Body of pancreas (tissue), 4 donors: ENCODE measurements around the gene GSDMA. TPM values are rescaled to one million over a fixed set of nuclear protein-coding genes. Genes with fewer than 3 reads are reported as not detected.

Experiments
- ATAC-seq: fragments of 150-250 bp; one replicate; pipeline ENCODE4 v1.9.1; 2016
- DNase-seq, 4 donors: peaks; one replicate each; pipeline ENCODE4 v3.0.0-alpha.2; 2019
- H3K27ac ChIP-seq, 4 donors: fragments of 200-600 bp; sonication (generic); 1 replicate in 3 of 4; 2 replicates in 1 of 4; pipeline versions ENCODE4 v1.5.1 to v1.6.1; 2016 to 2019; ENCODE audit warnings: mild to moderate bottlenecking in 1 of 4, mixed read lengths in 1 of 4, moderate library complexity in 1 of 4
- H3K27me3 ChIP-seq, 2 donors: fragments of 200-600 bp; sonication (generic); one replicate each; pipeline ENCODE4 v1.6.0; 2016; ENCODE audit warnings: mild to moderate bottlenecking in 1 of 2
- H3K36me3 ChIP-seq, 2 donors: fragments of 200-600 bp; sonication (generic); replicated peaks in 1 of 2; 2 replicates each; pipeline ENCODE4 v1.5.1; 2016; ENCODE audit warnings: low read depth in 2 of 2; ENCODE audit not compliant: insufficient read depth in 1 of 2
- H3K4me1 ChIP-seq: fragments of 200-600 bp; sonication (generic); one replicate; pipeline ENCODE4 v1.6.0; 2016
- H3K4me3 ChIP-seq, 2 donors: fragments of 200-600 bp; sonication (generic); 1 replicate in 1 of 2; 2 replicates in 1 of 2; pipeline ENCODE4 v1.5.1; 2016 to 2019
- H3K9me3 ChIP-seq, 3 donors: fragments of 200-600 bp; sonication (generic); 1 replicate in 2 of 3; 2 replicates in 1 of 3; pipeline ENCODE4 v1.5.1; 2016
- POLR2A ChIP-seq, 3 donors: fragments of 450-650 bp; IDR thresholded peaks; one replicate each; pipeline ENCODE4 v1.6.1; 2016; ENCODE audit warnings: antibody characterized with exemption in 3 of 3, mild to moderate bottlenecking in 2 of 3
- WGBS, 2 donors: methylation state at CpG; one replicate each; pipeline ENCODE4 v1.1.5; 2017; 5-methylcytosine and 5-hydroxymethylcytosine counted together
- intact Hi-C: fragments of 100-400 bp; cut with DNase I; formaldehyde crosslinking; loops from one replicate; pipeline ENCODE4 v1.15.1; 2023
- total RNA-seq, 2 donors: library from RNA; depleted of rRNA; stranded (reverse); fragments of >200 nt; gene quantifications; one replicate each; pipeline ENCODE4 v1.1.0, GENCODE V29; 2016
- TF ChIP-seq, protein P1 (sequence below), 7 experiments: fragments of 450-650 bp in 4 of 7; fragments of 200-600 bp in 3 of 7; sonication (generic) in 3 of 7; IDR thresholded peaks; one replicate each; pipeline ENCODE4 v1.5.1; 2016 to 2019; ENCODE audit warnings: antibody characterized with exemption in 7 of 7

Gene GSDMA
- total RNA-seq, 2 donors from 2014 or later: 3.4 TPM; not detected in 1

GRCh38 chr17:39949028-39949427 is 13.8 kb upstream of the GSDMA start:
- H3K27ac ChIP-seq: no peak overlapping the region
- H3K9me3 ChIP-seq: no peaks in the 10 kb centered on the region
- no peak for TF ChIP-seq POLR2A (IDR thresholded peaks at IDR 0.05)
- TF ChIP-seq, protein P1, sequence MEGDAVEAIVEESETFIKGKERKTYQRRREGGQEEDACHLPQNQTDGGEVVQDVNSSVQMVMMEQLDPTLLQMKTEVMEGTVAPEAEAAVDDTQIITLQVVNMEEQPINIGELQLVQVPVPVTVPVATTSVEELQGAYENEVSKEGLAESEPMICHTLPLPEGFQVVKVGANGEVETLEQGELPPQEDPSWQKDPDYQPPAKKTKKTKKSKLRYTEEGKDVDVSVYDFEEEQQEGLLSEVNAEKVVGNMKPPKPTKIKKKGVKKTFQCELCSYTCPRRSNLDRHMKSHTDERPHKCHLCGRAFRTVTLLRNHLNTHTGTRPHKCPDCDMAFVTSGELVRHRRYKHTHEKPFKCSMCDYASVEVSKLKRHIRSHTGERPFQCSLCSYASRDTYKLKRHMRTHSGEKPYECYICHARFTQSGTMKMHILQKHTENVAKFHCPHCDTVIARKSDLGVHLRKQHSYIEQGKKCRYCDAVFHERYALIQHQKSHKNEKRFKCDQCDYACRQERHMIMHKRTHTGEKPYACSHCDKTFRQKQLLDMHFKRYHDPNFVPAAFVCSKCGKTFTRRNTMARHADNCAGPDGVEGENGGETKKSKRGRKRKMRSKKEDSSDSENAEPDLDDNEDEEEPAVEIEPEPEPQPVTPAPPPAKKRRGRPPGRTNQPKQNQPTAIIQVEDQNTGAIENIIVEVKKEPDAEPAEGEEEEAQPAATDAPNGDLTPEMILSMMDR (IDR thresholded peaks at IDR 0.05): no peak
- no peak for ATAC-seq
- H3K4me1 ChIP-seq: peaks cover 21% of the 10 kb centered on the region
- DNase-seq: no peak
- no peaks in the 10 kb centered on the region for H3K27me3 ChIP-seq
- H3K36me3 ChIP-seq: no peaks in the 10 kb centered on the region
- H3K4me3 ChIP-seq: no peak overlapping the region
- intact Hi-C loops: no loop called here
- WGBS, 2 donors: 70 to 71% methylated on average over 2 of the region's 2 CpGs

DNA sequence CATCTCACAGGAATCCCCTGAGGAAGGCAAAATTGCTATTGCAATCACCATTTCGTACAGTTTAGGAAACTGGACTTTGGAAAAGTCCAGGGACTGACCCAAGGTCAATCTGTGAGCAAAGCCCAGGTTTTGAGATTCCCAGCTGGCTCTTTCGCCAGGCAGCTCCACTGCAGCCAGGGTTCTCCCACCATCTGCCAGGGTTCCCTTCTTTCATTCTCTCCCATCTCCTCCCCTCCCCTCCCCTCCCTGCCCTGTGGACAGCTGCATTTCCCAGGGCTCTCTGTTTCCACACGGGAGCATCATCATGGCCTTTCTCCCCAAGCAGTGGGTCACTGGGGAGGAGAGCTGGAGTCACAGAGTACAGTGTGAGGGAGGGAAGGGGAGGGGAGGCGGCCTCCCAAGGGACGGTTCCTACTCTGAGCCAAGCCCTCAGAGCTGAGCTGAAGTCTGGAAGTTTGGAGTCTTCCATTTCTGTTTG is 11.9 kb upstream of the GSDMA start:
- ATAC-seq (no peak), DNase-seq (peak in 3 of 4 donors; percentile 27 to 53 (median 36))
- intact Hi-C loops: no loop called here

DNA sequence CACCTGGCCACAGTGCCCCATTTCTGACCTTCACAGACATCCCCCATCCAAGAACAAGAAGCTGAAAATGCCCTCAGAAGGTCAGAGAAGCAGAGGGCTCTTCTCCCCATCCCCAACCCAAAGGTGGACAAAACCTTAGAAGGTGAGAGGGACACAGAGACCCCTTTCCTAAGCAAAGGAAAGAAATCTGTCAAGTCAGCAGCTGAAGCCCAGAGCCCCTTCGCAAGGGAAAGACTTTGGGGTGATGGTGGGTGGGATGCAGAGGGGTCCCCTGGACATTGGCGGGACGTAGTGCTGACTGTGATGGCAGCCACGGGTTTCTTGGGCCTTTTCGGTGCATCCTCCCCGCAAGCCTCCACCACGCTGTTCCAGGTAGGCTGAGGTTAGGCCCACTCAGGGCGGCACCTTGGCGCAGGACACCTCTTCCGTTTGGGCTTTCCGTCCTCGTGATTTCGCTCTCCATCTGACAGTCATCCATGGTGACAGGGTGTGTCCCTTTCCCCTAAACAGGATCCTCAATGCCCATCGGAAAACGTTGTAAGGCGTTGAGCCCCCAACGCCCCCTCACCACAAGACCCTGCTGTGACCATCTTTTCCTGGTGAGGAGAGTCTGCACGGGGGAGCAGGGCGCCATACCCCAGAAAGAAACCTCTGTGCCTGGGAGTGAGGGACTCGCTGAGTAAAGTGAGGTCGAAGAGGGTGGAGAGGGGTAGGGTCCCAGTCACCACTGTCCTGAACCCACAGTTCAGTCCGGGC is 10.7 kb upstream of the GSDMA start:
- H3K27ac ChIP-seq: peak overlapping the region in 3 of 4 donors; percentile 32 to 64 (median 45)
- peaks cover 21% of the 10 kb centered on the region for H3K4me1 ChIP-seq
- H3K9me3 ChIP-seq: no peaks in the 10 kb centered on the region
- TF ChIP-seq, protein P1 (IDR thresholded peaks at IDR 0.05): no peak
- peak in 1 of 3 donors; percentile 38 for TF ChIP-seq POLR2A (IDR thresholded peaks at IDR 0.05)
- no peaks in the 10 kb centered on the region for H3K36me3 ChIP-seq
- H3K4me3 ChIP-seq: no peak overlapping the region
- DNase-seq (peak in 3 of 4 donors; percentile 18 to 30 (median 22)), ATAC-seq (no peak)
- H3K27me3 ChIP-seq: no peaks in the 10 kb centered on the region
- 55 to 66% methylated on average over 18 to 22 of the region's 22 CpGs for WGBS, 2 donors
- intact Hi-C loops: no loop called here

More for the DNA sequence above, 11.9 kb upstream of the GSDMA start:
- peaks cover 21% of the 10 kb centered on the region for H3K4me1 ChIP-seq
- H3K27ac ChIP-seq: peak overlapping the region in 1 of 4 donors; percentile 32
- H3K9me3 ChIP-seq: no peaks in the 10 kb centered on the region
- H3K4me3 ChIP-seq: no peak overlapping the region
- 29 to 31% methylated on average over 4 to 5 of the region's 5 CpGs for WGBS, 2 donors
- H3K27me3 ChIP-seq: no peaks in the 10 kb centered on the region
- no peak for TF ChIP-seq POLR2A (IDR thresholded peaks at IDR 0.05)
- TF ChIP-seq, protein P1 (IDR thresholded peaks at IDR 0.05): no peak
- H3K36me3 ChIP-seq: no peaks in the 10 kb centered on the region

DNA sequence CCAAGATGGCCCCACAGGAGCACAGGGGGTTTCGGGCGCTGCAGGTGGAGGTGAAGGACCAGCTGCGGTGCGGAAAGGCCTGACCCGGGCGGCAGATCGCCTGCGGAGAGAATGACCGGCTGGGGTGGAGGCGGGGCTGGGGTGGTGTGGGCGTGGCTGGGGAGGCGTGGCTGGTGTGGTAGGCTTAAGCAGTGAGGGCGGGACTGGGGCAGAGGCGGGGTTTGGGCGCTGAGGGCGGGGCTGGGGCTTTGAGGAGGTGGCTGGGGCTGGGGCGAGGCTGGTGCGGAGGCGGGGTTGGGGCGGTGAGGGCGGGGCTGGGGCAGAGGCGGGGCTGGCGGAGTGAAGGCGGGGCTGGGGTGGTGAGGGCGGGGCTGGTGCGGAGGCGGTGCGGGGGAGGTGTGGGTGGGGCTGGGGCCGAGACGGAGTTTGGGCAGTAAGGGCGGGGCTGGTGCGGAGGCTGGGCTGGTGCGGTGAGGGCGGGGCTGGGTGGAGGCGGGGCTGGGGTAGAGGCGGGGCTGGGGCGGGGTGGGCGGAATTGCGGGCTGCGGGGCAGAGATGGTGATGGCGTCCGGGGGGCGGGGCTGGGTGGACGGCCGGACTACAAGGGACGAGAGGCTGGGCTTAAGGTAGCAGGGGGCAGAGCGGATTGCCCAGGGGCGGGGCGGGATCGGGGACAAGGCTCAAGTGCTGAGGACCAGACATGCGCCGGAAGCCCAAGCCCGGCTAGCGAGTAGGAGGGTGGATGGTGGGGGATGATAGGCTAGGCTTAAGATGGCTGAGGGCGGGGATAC is 9.9 kb upstream of the GSDMA start:
- Histone ChIP-seq H3K4me3 (no peak overlapping the region), H3K4me1 (peaks cover 21% of the 10 kb centered on the region), H3K36me3 (no peaks in the 10 kb centered on the region), H3K27ac (peak overlapping the region; percentile 32 to 64 (median 50)), H3K27me3 (no peaks in the 10 kb centered on the region), H3K9me3 (no peaks in the 10 kb centered on the region)
- DNase-seq (peak; percentile 98 to 99 (median 99)), ATAC-seq (peak; percentile 92)
- TF ChIP-seq, protein P1 (IDR thresholded peaks at IDR 0.05): no peak
- TF ChIP-seq POLR2A (IDR thresholded peaks at IDR 0.05): peak in 2 of 3 donors; percentile 16 to 49
- WGBS, 2 donors: 3% methylated on average over 13 to 32 of the region's 55 CpGs
- intact Hi-C loops: no loop called here
